Esophagus muscularis mucosa (tissue), 3 donors: ENCODE results near the gene ZNF407.

Experiments used
- CTCF ChIP-seq, 3 experiments: fragments of 200-600 bp in 2 of 3; fragments of 450-650 bp in 1 of 3; sonication (generic) in 2 of 3; IDR thresholded peaks; one replicate each; pipeline ENCODE4 v1.5.1; 2017 to 2019; ENCODE audit warnings: antibody characterized with exemption in 3 of 3, mild to moderate bottlenecking in 2 of 3, moderate library complexity in 1 of 3
- POLR2AphosphoS5 ChIP-seq, 2 donors: sonication (generic); formaldehyde crosslinking; IDR thresholded peaks; one replicate each; pipeline ENCODE4 v1.6.1; 2017; ENCODE audit warnings: antibody characterized with exemption in 2 of 2

- TF ChIP-seq CTCF (IDR thresholded peaks at IDR 0.05) (no peak), POLR2AphosphoS5 (IDR thresholded peaks at IDR 0.05) (no peak)
These were observed 18.1 kb upstream of the ZNF407 start for GRCh38 chr18:74579496-74580065.
